T-helper 2 cell (primary cell): ENCODE data around the gene PTP4A2.

Experiments used
- DNase-seq, 5 experiments: peaks; one replicate each; pipeline versions ENCODE4 v3.0.0 to v3.0.0-alpha.2; 2012 to 2022

Gene PTP4A2

GRCh38 chr1:31885851-31886250, 52.3 kb downstream of the PTP4A2 start:
- DNase-seq, result no peak

- DNase-seq, result no peak
These were observed 54.7 kb downstream of the PTP4A2 start for GRCh38 chr1:31883357-31883942.

- DNase-seq, result no peak
These were observed 56.5 kb downstream of the PTP4A2 start for GRCh38 chr1:31881688-31882000.

GRCh38 chr1:31880957-31881687, 57.0 kb downstream of the PTP4A2 start:
- no peak for DNase-seq

- DNase-seq, result no peak
These were observed 58.1 kb downstream of the PTP4A2 start for GRCh38 chr1:31879981-31880608.

- DNase-seq, result no peak
These were observed 60.1 kb downstream of the PTP4A2 start for GRCh38 chr1:31878058-31878457.

GRCh38 chr1:31877544-31877943, 60.6 kb downstream of the PTP4A2 start:
- no peak for DNase-seq

- DNase-seq, result no peak
These were observed 62.4 kb downstream of the PTP4A2 start for GRCh38 chr1:31875636-31876236.

GRCh38 chr1:31874942-31875341, 63.2 kb downstream of the PTP4A2 start:
- DNase-seq, result no peak

- peak in 2 of 5 experiments; percentile 60 to 83 for DNase-seq
These were observed 65.2 kb downstream of the PTP4A2 start for GRCh38 chr1:31872658-31873636.

- DNase-seq, result no peak
These were observed 66.5 kb downstream of the PTP4A2 start for GRCh38 chr1:31871703-31872102.

GRCh38 chr1:31870086-31870736, 68.0 kb downstream of the PTP4A2 start:
- no peak for DNase-seq

- DNase-seq, result no peak
These were observed 68.7 kb downstream of the PTP4A2 start for GRCh38 chr1:31869449-31869848.

GRCh38 chr1:31868862-31869261, 69.3 kb downstream of the PTP4A2 start:
- DNase-seq, result no peak

GRCh38 chr1:31867546-31867945, 70.6 kb downstream of the PTP4A2 start:
- no peak for DNase-seq

GRCh38 chr1:31866450-31867032, 71.6 kb downstream of the PTP4A2 start:
- DNase-seq, result peak in 1 of 5 experiments; percentile 67

- no peak for DNase-seq
These were observed 72.3 kb downstream of the PTP4A2 start for GRCh38 chr1:31865728-31866449.

GRCh38 chr1:31862071-31862470, 76.1 kb downstream of the PTP4A2 start:
- DNase-seq, result no peak

- DNase-seq, result no peak
These were observed 76.8 kb downstream of the PTP4A2 start for GRCh38 chr1:31861346-31861745.

GRCh38 chr1:31860581-31860980, 77.6 kb downstream of the PTP4A2 start:
- DNase-seq, result no peak

- no peak for DNase-seq
These were observed 78.4 kb downstream of the PTP4A2 start for GRCh38 chr1:31859719-31860118.
